ENCODE results near the gene PPARD. TPM values are rescaled to one million over a fixed set of nuclear protein-coding genes. Genes with fewer than 3 reads are reported as not detected.
A peak's percentile ranks its signal among the peaks of the same experiment; 100 is the strongest.

Gene PPARD
- polyA plus RNA-seq, 3 donors: 1.2 to 22.0 (median 2.4) TPM

GRCh38 chr6:35367646-35368037 lies 25.3 kb downstream of the PPARD start:
- WGBS (ENCODE audit: insufficient coverage): 100% methylated on average over 5 of the region's 5 CpGs
- Histone ChIP-seq H2AFZ (ENCODE audit: insufficient read depth, low read depth, low read length, poor library complexity, severe bottlenecking) (no peak overlapping the region), H4K20me1 (ENCODE audit: insufficient read depth, low read length) (peaks cover 33% of the 10 kb centered on the region), H3K36me3 (replicated peaks in 1 of 2; ENCODE audit: control insufficient read depth in 1 of 2, insufficient read depth in 2 of 2, low read length in 2 of 2) (peaks cover 0 to 4% of the 10 kb centered on the region in 2 donors), H3K79me2 (ENCODE audit: insufficient read depth, low read length) (peaks cover 4% of the 10 kb centered on the region), H3K27me3 (ENCODE audit: control insufficient read depth in 2 of 2, insufficient read depth in 2 of 2, low read length in 2 of 2) (peaks cover 0 to 7% of the 10 kb centered on the region in 2 donors), H3K4me3 (replicated peaks in 1 of 3; ENCODE audit: low read depth in 2 of 3, low read length in 3 of 3) (no peak overlapping the region), H3K27ac (ENCODE audit: low read depth in 1 of 2, low read length in 2 of 2) (no peak overlapping the region), H3K9me3 (replicated peaks in 1 of 2; ENCODE audit: control insufficient read depth in 1 of 2, insufficient read depth in 1 of 2, low read length in 2 of 2) (no peaks in the 10 kb centered on the region), H3K9ac (ENCODE audit: insufficient read depth, low read length, poor library complexity, severe bottlenecking) (no peak overlapping the region), H3K4me1 (ENCODE audit: control insufficient read depth in 1 of 2, insufficient read depth in 2 of 2, low read length in 2 of 2) (peaks cover 59 to 61% of the 10 kb centered on the region in 2 donors), H3K4me2 (replicated peaks; ENCODE audit: extremely low read depth, low read length, poor library complexity, severe bottlenecking) (no peak overlapping the region)
- peak overlapping the region in 1 of 7 donors; percentile 45 for H3K27ac Mint-ChIP-seq
- peaks cover 32 to 35% of the 10 kb centered on the region in 2 donors for H3K36me3 Mint-ChIP-seq
- DNase-seq: no peak
- H3K4me1 Mint-ChIP-seq: peaks cover 63% of the 10 kb centered on the region
- H3K27me3 Mint-ChIP-seq (ENCODE audit: low read depth in 3 of 3): peaks cover 8 to 11% (median 10%) of the 10 kb centered on the region in 3 donors
- H3K9me3 Mint-ChIP-seq: peaks cover 0 to 2% (median 0%) of the 10 kb centered on the region in 7 donors
- H3K4me3 Mint-ChIP-seq: no peak overlapping the region
- TF ChIP-seq CTCF (IDR thresholded peaks at IDR 0.05): no peak
- intact Hi-C loops (cut with micrococcal nuclease): no loop called here

- H3K36me3 Mint-ChIP-seq: peaks cover 32 to 37% of the 10 kb centered on the region in 2 donors
- peaks cover 4% of the 10 kb centered on the region for H3K79me2 ChIP-seq (ENCODE audit: insufficient read depth, low read length)
- no peak overlapping the region for H2AFZ ChIP-seq (ENCODE audit: insufficient read depth, low read depth, low read length, poor library complexity, severe bottlenecking)
- H3K4me3 Mint-ChIP-seq: peak overlapping the region; percentile 6 to 59
- H4K20me1 ChIP-seq (ENCODE audit: insufficient read depth, low read length): peaks cover 27% of the 10 kb centered on the region
- peaks cover 0 to 7% of the 10 kb centered on the region in 2 donors for H3K27me3 ChIP-seq (ENCODE audit: control insufficient read depth in 2 of 2, insufficient read depth in 2 of 2, low read length in 2 of 2)
- 100% methylated on average over 2 of the region's 2 CpGs for WGBS (ENCODE audit: insufficient coverage)
- no peak overlapping the region for H3K9ac ChIP-seq (ENCODE audit: insufficient read depth, low read length, poor library complexity, severe bottlenecking)
- peaks cover 0 to 4% of the 10 kb centered on the region in 2 donors for H3K36me3 ChIP-seq (replicated peaks in 1 of 2; ENCODE audit: control insufficient read depth in 1 of 2, insufficient read depth in 2 of 2, low read length in 2 of 2)
- H3K27me3 Mint-ChIP-seq (ENCODE audit: low read depth in 3 of 3): peaks cover 8 to 11% (median 9%) of the 10 kb centered on the region in 3 donors
- no peaks in the 10 kb centered on the region for H3K9me3 ChIP-seq (replicated peaks in 1 of 2; ENCODE audit: control insufficient read depth in 1 of 2, insufficient read depth in 1 of 2, low read length in 2 of 2)
- DNase-seq: peak; percentile 32 to 75 (median 55)
- peaks cover 0 to 2% (median 0%) of the 10 kb centered on the region in 7 donors for H3K9me3 Mint-ChIP-seq
- H3K27ac Mint-ChIP-seq: peak overlapping the region in 3 of 7 donors; percentile 15 to 25 (median 16)
- no peak overlapping the region for H3K4me3 ChIP-seq (replicated peaks in 1 of 3; ENCODE audit: low read depth in 2 of 3, low read length in 3 of 3)
- intact Hi-C loops (cut with micrococcal nuclease): no loop called here
- no peak overlapping the region for H3K27ac ChIP-seq (ENCODE audit: low read depth in 1 of 2, low read length in 2 of 2)
- no peak for TF ChIP-seq CTCF (IDR thresholded peaks at IDR 0.05)
- H3K4me2 ChIP-seq (replicated peaks; ENCODE audit: extremely low read depth, low read length, poor library complexity, severe bottlenecking): no peak overlapping the region
- peaks cover 52 to 56% of the 10 kb centered on the region in 2 donors for H3K4me1 ChIP-seq (ENCODE audit: control insufficient read depth in 1 of 2, insufficient read depth in 2 of 2, low read length in 2 of 2)
- peaks cover 59% of the 10 kb centered on the region for H3K4me1 Mint-ChIP-seq
Observed at GRCh38 chr6:35368038-35368887, 25.9 kb downstream of the PPARD start.
